DMS 273 (cell line): Measurements from ENCODE around the gene SLC25A33.
"Not testable (repeated sequence)": the region's sequence is repeated elsewhere in the genome, so short reads cannot be mapped to it uniquely, and the experiment has no call there.

Experiments
- DNase-seq: peaks from one replicate; lab custom pipeline; 2025; ENCODE audit not compliant: unreplicated experiment; lab: John Stamatoyannopoulos, UW

The SLC25A33 gene

DNA sequence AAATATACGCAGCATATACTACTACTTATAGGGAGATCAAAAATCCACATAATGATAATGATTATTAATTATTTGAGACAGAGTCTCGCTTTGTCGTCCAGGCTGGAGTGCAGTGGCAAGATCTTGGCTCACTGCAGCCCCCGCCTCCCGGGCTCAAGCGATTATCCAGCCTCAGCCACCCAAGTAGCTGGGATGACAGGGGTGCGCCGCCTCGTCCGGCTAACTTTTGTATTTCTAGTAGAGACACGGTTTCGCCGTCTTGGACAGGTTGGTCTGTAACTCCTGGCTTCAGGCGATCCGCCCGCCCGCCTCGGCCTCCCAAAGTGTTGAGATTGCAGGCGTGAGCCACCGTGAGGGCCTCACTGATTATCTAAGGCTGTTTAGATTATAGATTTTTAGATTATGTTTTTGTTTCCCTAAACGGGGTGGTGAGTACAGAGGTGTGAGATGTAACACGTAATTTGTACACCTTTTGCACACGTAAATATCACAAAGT, 548 bp upstream of the SLC25A33 start:
- DNase-seq, result no peak

DNA sequence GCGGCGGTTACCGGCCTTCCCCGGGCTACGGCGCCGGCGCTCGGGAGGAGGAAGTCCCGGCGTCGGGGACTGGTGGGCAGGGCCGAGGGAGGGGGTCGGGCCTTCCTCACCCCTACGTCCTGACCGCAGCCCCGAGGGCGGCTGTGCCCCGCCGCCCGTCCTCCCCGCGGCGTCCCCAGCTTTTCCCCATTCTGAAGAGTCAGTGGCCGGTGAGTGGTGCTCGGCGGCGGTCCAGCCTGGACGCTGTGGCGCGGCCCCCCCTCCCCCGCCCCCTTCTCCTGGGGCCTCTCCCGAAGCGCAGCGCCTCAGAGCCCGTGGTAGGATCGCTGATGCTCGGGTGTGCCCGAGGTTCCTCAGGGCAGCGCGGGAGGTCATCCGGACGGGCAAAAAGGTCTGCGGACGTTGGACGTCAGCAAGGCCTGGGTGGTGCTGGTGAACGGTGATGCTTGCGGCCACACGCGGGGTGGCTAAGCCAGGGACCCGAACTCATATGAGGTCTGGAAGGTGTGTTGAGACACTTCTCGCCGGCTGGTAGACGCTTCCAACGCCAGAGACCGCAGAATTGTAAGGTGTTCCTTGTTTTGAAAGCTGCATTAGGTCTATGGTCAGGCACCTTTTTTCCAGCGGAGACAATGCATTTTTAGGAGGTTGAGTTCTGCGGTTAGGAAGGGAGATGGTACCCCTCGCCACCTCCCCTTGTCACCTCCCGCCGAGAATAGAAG, 725 bp downstream of the SLC25A33 start:
- DNase-seq, result peak; percentile 77

DNA sequence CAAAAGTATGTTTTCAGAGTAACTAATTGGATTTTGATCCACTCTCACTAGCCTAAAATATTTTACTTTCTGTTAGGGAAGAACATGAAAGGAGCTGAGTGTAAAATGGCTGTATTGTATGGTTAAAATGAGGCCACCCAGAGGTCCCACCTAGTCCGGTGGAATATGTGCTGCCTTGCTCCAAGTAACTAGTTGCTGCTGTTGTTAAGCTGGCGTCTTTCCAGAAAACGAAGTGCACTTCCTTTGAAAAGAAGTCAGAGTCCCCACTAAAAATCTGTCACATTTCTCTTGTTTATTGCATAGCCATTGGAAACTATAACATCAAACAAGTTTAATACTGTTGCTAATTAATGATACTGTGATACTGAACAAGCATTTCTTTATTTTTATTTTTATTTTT, 3.2 kb downstream of the SLC25A33 start:
- peak; percentile 77 for DNase-seq

- DNase-seq, result no peak
These were observed 5.7 kb downstream of the SLC25A33 start for GRCh38 chr1:9544926-9545325.

- DNase-seq, result no peak
These were observed 10.8 kb downstream of the SLC25A33 start for GRCh38 chr1:9549955-9550546.

GRCh38 chr1:9551984-9552383, 12.7 kb downstream of the SLC25A33 start:
- no peak for DNase-seq

- no peak for DNase-seq
These were observed 14.5 kb downstream of the SLC25A33 start for GRCh38 chr1:9553736-9554144.

- no peak for DNase-seq
These were observed 16.7 kb downstream of the SLC25A33 start for GRCh38 chr1:9555942-9556341.

DNA sequence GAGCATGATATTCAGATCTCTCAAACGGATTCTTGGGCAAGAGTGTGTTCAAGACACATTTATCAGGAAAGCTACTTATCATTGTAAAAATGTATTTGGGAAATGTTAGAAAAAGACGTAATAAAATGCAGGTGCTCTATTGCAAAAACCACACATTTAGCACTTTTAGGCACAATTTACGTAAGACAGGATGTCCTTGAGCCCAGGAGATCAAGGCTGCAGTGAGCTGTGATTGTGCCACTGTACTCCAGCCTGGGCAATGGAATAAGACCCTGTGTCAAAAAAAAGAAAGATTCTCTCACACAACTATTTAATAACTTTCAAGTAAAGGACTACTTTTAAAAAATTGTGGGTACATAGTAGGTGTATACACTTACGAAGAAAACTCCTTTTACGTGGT, 18.4 kb downstream of the SLC25A33 start:
- DNase-seq, result no peak

DNA sequence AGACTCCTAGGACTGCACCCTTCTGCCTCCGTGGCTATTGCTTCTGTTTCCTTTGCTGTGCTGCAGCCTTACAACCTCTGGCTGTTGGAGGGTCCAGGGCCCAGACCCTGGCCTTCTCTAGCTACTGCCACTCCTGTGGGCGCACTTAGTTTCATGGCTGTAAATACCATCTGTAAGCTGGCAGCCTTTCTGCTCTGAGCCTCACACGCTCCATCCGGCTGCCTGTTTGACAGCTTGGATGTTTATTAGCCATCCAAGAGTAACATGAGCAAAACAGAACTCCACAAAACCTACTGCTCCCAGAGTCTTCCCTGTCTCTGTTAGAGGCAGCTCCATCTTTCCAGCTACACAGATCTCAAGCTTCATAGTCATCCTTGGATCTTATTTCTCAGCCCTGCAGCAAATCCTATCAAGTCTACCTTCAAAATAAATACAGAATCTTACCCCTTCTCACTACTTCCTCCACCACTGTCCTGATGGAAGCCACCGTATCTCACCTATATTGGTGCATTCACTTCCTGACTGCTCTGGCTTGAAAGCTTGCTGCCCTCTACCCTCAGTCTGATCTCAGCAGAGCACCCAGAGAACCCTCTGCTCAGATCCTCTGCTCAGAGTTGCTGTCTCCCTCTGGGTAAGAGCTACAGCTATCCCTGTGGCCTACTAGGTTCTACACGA, 19.1 kb downstream of the SLC25A33 start:
- peak; percentile 68 for DNase-seq

DNA sequence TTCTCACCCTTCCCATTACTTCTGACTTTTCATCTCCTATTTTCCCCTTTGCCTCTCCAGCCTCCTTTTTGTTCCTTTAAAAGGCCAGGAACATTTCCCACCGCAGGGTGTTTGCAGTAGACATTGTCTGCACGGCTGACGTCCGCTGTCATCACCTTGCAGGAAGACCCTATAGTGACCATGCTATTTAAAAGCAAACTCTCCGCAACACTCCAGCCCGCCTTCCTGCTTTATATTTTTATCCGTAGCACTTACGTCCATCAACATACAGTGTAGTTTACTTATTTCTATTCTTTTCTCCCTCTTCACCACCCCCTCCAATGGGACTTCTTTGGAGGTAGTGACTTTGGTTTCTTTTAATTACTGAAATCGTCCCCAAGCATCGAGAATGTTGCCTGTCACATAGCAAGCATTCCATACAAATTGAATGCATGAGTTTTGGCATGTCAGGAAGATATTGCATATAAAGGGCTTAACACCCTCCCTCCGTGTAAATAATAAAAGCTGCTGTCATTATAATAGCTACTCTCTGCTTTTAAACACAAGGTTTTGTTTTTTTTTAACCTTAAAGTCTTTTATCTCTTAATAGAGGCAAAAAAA, 19.8 kb downstream of the SLC25A33 start:
- no peak for DNase-seq

GRCh38 chr1:9559673-9560072, 20.4 kb downstream of the SLC25A33 start:
- no peak for DNase-seq

GRCh38 chr1:9560090-9560489, 20.8 kb downstream of the SLC25A33 start:
- not testable (repeated sequence) for DNase-seq

GRCh38 chr1:9561429-9561828, 22.2 kb downstream of the SLC25A33 start:
- peak; percentile 96 for DNase-seq

DNA sequence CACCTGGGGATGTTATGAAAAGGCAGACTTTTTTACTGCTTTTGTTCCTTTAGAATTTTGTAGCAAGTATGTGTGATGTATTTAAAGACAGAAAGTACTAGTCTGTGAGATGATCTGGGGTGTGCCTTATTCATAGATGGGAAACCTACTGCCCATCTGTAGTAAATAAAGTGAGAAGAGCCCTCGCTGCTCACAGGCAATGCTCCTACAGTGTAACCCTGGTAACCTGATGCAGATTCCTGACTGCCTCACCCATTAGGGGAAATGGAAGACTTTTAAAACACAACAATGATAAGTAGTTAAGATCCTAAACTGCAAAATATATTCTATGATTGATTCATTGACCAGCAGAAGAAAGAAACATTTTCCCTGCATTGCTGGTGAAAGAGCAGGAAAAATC, 30.0 kb downstream of the SLC25A33 start:
- DNase-seq, result no peak

DNA sequence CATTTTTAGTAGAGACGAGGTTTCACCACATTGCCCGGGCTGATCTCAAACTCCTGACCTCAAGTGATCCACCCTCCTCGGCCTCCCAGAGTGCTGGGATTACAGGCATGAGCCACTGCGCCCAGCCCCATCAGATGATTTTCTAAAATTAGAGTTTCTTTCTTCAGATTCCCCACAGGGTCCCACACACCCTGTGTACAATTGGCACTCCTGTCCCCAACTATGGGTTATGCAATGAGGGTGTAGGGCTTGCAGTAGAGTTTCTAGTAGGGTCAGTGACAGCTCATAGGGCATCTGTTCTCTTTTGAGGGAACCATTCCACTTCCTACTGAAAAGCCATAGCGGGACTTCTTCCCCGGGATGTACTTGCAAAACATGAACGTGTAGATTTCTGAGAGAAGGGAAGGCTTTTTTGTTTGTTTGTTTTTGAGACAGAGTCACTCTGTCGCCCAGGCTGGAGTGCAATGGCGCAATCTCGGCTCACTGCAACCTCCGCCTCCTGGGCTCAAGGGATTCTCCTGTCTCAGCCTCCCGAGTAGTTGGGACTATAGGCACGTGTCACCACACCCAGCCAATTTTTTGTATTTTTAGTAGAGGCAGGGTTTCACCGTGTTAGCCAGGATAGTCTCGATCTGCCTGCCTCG, 31.7 kb downstream of the SLC25A33 start:
- DNase-seq, result not testable (repeated sequence)

- DNase-seq, result peak; percentile 43
These were observed 34.5 kb downstream of the SLC25A33 start for GRCh38 chr1:9573723-9574122.

DNA sequence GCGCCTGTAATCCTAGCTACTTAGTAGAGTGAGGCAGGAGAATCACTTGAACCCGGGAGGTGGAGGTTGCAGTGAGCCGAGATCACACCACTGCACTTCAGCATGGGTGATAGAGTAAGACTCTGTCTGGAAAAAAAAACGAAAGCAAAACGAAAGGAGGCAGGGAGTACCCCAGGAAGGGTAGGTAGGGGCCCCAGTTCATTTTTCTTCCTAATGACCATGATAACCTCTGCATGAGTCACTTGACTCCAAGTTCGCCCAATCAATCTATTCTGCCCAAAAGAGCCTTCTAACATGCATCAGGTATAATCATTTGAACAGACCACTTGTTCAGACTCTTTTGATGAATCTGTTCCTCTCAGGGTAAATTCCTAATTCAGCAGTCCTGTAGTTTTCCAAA, 36.2 kb downstream of the SLC25A33 start:
- DNase-seq, result no peak

GRCh38 chr1:9576903-9577302, 37.6 kb downstream of the SLC25A33 start:
- no peak for DNase-seq

- no peak for DNase-seq
These were observed 38.2 kb downstream of the SLC25A33 start for GRCh38 chr1:9577423-9577822.

DNA sequence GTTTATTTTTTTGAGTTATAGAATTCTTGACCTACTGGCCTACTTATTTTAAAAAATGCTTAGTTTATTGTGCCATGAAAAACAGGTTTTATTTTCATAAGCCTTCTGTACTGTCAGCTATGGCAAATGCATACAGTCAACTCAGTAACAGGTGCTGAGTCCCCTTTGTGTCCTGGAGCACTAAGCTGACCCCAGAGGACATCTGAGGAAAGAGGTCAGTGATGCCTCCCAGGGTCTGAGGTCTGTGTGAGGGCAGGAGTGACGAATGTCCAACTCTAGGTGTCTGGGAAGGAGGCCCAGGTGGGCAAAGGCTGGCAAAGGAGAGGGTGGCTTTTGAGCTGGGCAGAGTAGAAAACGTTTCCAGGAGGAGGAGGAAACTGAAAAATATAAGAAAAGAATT, 41.7 kb downstream of the SLC25A33 start:
- DNase-seq, result no peak
